DMS79 (cell line): ENCODE results near the gene GPLD1.

Experiments
- DNase-seq: peaks from one replicate; lab custom pipeline; 2025; lab: John Stamatoyannopoulos, UW

Gene GPLD1

GRCh38 chr6:24497254-24497970 is 8.0 kb upstream of the GPLD1 start:
- no peak for DNase-seq

DNA sequence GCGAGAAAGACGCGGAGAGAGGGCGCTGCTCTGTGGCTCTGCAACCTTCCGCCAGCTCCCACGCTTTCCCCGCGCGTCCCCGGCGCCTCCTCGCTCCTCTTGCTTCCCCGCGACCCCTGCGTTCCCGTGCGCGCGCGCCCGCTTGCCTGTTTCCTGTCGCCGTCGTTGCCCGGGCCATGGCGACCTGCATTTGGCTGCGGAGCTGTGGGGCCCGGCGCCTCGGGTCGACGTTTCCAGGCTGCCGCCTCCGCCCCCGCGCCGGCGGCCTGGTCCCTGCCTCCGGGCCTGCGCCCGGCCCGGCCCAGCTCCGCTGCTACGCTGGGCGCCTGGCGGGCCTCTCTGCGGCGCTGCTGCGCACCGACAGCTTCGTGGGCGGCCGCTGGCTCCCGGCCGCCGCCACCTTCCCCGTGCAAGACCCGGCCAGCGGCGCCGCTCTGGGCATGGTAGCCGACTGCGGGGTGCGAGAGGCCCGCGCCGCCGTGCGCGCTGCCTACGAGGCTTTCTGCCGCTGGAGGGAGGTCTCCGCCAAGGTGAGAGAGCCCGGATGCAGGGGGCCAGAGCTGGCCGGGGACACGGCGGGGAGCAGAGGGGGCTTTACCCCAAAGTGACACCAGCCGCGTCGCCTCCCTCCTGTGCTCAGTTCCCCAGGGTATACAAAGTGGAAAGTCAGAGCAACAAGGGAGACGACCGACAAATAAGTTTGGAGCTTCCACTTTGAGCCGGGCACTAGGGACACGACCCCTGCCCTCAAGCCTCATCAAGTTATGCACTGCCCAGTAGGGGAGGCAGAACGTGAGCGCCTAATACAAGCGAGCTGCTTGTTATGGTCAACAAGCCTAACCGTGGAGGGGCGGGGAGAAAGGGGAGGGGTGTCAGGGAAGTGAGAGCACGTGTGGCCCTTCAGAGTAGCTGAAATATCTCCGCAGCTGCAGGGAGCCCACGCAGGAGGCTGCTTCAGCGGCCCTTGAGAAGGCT is 5.7 kb upstream of the GPLD1 start, which contains the start of gene ALDH5A1:
TSS of gene ALDH5A1 (plus strand) at position 149 of the 975 bp plus-strand sequence. CDS start at position 177, 28 bp downstream.
- DNase-seq, result peak; percentile 58

- no peak for DNase-seq
These were observed 4.8 kb upstream of the GPLD1 start for GRCh38 chr6:24493945-24494820.

DNA sequence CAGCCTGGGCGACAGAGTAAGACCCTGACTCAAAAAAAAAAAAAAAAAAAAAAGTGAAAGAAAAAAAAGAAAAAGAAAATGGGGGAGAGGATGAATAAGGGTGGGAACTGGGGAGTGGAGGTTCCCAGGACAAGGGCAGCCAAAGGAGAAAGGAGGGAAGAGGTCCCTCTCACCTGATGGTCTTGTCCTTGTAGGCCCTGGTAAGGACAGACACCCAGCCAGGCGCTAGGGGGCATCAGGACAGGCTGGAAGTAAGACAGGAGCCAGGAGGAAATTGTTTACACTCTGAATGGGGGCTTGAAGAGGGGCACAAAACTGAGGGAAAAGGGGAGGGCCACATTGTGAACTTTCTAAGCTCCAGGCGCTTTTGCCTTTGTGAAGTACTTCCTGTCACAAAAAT is 3.1 kb upstream of the GPLD1 start:
- no peak for DNase-seq

- no peak for DNase-seq
These were observed 1.6 kb upstream of the GPLD1 start for GRCh38 chr6:24490948-24491347.

DNA sequence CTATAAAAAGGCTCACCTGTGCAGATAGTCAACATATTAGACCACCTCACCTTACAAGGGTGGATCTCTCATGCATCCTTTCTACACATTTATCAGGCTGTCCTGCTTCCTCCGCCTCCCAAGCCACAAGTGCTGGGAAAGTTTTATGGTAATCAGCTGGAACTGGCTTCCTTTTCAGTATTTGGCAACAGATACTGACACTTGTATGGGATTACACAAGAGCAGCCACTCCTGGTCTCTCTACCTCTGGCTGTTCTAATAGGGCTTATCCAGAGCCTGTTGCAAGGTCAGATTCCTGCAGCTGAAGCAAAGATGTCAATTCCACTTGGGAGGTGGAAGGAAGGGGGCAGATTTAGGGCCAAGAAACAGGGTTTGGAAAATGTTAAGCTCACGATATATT is 503 bp upstream of the GPLD1 start:
- DNase-seq, result no peak

GRCh38 chr6:24486065-24486464 is 3.3 kb downstream of the GPLD1 start:
- no peak for DNase-seq

GRCh38 chr6:24484657-24485323 is 4.6 kb downstream of the GPLD1 start:
- no peak for DNase-seq

- DNase-seq, result no peak
These were observed 7.9 kb downstream of the GPLD1 start for GRCh38 chr6:24481449-24481848.

DNA sequence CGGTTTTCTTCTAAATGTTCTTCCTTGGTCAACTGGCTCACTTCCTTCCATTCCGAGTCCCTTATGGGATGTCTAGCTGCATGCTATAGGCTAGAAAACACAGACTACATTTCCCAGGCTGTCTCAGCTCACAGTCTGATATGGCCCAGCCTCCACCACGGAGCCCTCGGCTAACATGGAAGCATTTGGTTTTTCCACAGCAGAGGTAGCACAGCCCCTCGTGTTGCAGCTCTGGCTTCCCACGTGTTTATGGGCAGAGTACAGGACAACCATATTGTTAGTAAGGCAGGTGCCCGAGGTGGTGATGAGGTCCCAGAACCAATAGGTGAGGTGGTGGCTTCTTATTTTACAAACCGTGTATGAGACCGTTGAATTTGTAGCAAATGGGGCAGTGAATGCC is 8.7 kb downstream of the GPLD1 start:
- no peak for DNase-seq

- DNase-seq, result no peak
These were observed 10.5 kb downstream of the GPLD1 start for GRCh38 chr6:24478903-24479302.

DNA sequence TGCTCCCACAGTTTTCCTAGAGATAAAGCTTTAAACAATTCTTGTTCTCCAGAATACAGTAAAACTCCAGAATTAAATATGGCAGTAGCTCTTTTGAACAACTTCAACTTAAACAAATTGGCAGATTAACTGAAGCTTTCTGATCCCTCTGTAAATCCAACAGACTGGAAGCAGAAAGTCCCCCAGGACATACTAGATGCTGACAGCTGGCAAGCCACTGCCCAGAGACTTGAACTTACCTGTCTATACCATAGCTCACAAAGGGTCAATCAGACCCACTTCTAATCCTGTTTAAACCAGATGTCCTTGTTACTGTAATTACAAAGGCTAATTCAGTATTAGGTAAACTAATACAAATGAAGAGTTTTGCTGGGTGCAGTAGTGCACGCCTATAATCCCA is 12.3 kb downstream of the GPLD1 start:
- no peak for DNase-seq

DNA sequence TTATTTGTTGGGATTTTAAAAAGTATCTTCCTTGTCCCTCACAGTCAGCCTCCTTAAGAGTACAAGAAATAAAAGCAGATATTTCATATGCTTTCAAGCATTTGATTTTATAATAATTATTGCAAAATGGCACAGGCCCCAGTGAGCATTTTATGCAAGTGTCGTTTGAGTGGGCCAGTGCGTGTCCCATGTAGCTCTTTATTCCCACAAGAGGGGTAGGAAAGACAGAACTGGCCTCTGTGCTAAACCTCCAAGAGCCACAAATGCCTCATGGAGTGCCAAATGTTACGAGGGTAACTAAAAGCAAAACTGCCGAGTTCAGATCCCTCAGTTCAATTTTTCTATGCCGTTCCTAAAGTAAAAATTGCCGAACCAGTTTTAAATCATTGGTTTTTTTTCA is 12.7 kb downstream of the GPLD1 start:
- DNase-seq, result no peak

DNA sequence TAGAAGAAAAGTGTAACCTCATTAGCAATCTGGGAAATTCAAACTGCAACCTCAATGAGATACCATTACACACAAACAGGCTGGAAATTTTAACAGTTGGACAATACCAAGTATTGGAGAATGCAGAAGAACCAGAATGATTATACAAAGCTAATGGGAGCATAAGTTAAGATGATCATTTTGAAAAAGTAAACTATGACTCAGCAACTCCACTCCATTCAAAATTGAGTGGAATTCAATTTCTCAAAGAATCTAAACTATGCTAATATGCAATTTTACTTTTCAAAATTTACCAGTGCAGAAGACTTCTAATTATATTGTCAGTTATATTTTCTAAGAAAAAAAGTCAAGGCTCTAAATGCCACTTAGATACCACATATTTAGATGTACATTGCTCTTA is 17.2 kb downstream of the GPLD1 start:
- DNase-seq, result no peak

DNA sequence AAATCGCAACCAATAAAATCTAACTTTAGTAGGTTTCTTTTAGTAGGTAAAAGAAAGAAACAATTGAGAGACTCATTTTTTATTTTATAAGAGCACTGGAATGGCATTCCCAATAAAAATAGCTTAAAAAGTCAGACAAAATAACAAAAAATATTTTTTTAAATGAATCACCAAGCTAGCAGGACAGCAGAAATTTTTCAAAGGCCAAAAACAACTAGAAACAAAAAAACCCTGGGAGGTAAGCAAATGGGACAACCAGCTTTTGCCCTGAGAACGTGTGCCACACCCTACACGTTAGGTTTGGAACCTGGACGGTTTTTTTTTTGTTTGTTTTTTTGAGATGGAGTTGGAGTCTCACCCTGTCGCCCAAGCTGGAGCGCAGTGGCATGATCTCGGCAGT is 19.6 kb downstream of the GPLD1 start:
- no peak for DNase-seq

DNA sequence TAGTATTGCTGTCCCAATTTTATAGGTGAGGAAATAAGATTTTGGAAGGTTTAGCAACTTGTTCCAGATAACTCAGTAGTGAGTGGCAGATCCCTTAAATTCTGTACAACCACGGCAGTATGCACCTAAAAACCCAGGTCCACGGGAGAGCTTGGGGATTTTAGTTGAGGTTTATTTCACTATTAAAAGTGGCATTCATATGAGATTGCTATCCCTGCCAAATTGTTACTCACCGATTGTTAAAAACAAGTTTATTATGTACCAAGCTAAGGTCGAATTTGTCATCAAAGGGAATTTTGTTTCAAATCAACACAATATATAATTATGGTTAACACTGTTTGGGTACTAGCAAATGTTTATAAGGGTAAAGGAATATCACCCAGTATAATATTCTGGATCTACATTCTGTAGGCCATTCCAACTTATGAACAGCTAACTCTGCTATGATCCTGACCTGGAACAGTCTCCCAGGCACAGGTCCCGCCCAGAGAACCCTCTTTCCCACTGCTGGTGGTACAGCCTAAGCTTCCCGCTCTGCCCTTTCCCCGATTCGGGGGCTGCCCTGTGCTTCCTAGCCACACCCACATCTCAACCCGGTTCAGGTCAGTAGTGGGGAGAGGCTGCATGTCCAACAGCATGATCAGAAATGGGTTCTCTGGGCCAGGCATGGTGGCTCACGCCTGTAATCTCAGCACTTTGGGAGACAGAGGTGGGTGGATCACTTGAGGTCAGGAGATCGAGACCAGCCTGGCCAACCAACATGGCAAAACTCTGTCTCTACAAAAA is 24.9 kb downstream of the GPLD1 start:
- no peak for DNase-seq

DNA sequence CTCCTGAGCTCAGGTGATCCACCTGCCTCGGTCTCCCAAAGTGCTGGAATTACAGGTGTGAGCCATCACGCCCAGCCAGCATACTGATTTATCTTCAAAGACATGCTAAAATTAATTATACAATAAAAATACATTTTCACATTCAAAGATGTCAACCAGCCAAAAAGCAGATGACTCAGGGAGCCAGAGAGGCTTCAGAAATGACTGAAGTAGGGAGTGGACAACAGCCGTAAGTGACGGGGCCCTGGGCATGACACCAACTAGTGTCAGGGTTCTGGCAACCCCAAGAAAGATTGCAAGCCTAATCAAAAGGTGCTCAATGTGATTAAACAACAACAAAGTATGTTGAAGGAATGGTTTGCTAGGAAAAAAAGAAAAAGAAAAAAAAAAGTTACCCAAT is 28.4 kb downstream of the GPLD1 start:
- DNase-seq, result no peak

DNA sequence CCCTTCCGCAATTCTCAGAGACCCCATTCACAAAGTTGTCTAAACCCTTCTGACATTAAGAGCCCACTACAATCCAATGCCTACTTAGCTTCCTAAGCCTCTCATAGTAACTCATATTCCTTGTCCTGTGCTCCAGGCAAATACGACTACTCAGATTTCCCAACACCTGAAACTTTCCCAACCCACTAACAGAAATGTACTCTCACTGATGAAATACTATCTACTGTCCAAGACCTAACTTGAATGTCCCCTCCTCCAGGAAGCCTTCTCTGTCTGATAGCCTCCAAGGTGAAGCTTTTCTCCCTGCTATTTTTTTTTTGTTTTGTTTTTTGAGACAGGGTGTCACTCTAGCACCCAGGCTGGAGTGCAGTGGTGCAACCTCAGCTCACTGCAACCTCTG is 30.4 kb downstream of the GPLD1 start:
- no peak for DNase-seq

DNA sequence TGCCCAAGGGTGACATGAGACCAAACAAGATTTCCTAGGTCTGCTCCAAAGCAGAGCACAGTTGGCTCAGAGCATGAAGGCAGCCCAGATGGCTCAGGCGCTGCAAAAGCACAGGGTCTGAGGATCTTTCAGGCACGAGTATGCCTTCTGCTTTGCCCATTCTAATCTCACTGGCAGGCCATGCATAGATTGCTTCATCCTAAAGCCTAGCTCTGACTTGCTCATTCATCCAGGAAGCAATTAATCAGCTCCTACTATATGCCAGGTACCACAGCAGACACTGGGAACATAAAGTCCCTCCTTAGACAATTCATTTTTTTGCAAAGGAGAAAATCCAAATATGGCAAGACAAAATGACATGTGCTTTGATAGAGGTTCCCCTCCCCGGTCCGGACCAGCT is 31.2 kb downstream of the GPLD1 start:
- DNase-seq, result no peak

DNA sequence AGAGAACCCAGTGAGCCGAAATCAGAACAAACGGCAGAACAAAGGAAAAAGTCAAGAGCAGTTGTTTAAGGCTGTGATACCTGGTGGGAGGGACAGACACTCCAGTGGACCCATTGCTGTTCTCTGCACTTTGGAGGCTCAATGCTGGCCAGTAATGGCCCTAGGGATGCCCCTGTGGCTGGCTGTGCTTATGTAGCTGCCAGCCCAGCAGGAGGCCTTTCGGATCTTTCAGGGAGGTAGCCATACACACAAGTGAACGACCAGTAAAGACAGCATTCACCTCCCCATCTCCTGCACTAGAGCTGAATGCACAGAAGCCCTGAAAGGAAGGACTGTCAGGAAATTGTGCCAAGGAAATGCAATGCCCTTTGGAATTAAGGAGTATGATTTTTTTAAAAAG is 34.3 kb downstream of the GPLD1 start:
- no peak for DNase-seq

DNA sequence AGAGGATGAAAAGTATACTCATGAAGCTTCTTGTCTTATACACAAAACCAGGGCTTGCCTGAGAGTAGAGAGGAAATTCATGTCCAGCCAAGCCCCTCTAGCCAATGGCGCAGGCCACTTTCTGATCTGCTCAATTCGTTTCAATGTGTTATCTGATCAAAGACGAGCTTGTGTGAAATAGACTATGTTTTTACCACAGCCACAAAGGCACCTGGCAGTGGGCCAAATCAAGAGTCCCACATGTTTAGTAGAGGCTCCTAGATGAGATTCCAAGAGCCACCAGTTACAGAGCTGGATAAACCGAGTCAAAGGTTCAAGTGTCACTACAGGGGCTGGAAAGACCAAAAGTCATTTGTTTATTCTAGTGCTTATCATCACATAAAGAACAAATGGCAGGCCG is 34.9 kb downstream of the GPLD1 start:
- DNase-seq, result no peak
